HG03064 (cell line): ENCODE measurements around the gene CHST15.

Experiments used
- ATAC-seq: cut with Tn5 transposase; IDR thresholded peaks from one replicate; pipeline ENCODE4 v1.9.1; 2021; ENCODE audit warnings: low read depth; ENCODE audit not compliant: unreplicated experiment

The CHST15 gene

GRCh38 chr10:124003481-124003870, 89.9 kb downstream of the CHST15 start:
- no peak for ATAC-seq

- no peak for ATAC-seq
These were observed 90.4 kb downstream of the CHST15 start for GRCh38 chr10:124003070-124003419.

- no peak for ATAC-seq
These were observed 90.9 kb downstream of the CHST15 start for GRCh38 chr10:124002391-124003069.

- no peak for ATAC-seq
These were observed 91.8 kb downstream of the CHST15 start for GRCh38 chr10:124001391-124002148.

GRCh38 chr10:124000792-124001201, 92.6 kb downstream of the CHST15 start:
- ATAC-seq = no peak

- ATAC-seq = no peak
These were observed 93.3 kb downstream of the CHST15 start for GRCh38 chr10:123999956-124000615.

GRCh38 chr10:123999261-123999660, 94.1 kb downstream of the CHST15 start:
- no peak for ATAC-seq

GRCh38 chr10:123998197-123999141, 94.9 kb downstream of the CHST15 start:
- no peak for ATAC-seq

GRCh38 chr10:123997486-123998196, 95.8 kb downstream of the CHST15 start:
- no peak for ATAC-seq

- ATAC-seq = no peak
These were observed 96.4 kb downstream of the CHST15 start for GRCh38 chr10:123997013-123997412.

GRCh38 chr10:123996302-123996701, 97.1 kb downstream of the CHST15 start:
- no peak for ATAC-seq

GRCh38 chr10:123995461-123996131, 97.8 kb downstream of the CHST15 start:
- no peak for ATAC-seq

- ATAC-seq = no peak
These were observed 98.3 kb downstream of the CHST15 start for GRCh38 chr10:123995082-123995460.

- ATAC-seq = no peak
These were observed 98.8 kb downstream of the CHST15 start for GRCh38 chr10:123994417-123995081.

- ATAC-seq = no peak
These were observed 99.6 kb downstream of the CHST15 start for GRCh38 chr10:123993534-123994416.

GRCh38 chr10:123991611-123992570, 101.5 kb downstream of the CHST15 start:
- ATAC-seq = no peak

- no peak for ATAC-seq
These were observed 102.5 kb downstream of the CHST15 start for GRCh38 chr10:123990889-123991288.
